HG02981 (cell line): ENCODE measurements around the gene MED13L.

ENCODE experiments used
- ATAC-seq: cut with Tn5 transposase; IDR thresholded peaks from one replicate; pipeline ENCODE4 v1.9.1; 2021; ENCODE audit warnings: mild to moderate bottlenecking, moderate library complexity; ENCODE audit not compliant: unreplicated experiment

Gene MED13L

DNA sequence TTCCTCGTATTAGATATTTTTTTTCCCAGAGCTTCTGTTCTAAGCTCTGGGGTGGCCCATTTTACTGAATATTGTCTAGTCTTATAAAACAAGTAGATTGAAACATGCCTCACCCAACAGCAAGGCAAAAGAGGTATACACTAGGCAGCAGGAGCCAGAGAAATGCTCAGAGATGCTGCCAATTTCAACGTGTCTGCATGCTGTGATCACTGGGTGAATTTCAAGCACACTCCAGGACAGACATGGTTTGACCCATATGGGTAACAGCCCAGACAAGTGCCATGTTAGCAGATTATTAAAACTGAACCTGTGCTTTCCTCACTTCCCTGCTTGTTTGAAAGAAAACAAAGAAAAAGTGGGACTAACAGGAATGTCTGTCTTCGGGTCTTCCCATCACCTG, 321.3 kb downstream of the MED13L start:
- ATAC-seq: no peak

DNA sequence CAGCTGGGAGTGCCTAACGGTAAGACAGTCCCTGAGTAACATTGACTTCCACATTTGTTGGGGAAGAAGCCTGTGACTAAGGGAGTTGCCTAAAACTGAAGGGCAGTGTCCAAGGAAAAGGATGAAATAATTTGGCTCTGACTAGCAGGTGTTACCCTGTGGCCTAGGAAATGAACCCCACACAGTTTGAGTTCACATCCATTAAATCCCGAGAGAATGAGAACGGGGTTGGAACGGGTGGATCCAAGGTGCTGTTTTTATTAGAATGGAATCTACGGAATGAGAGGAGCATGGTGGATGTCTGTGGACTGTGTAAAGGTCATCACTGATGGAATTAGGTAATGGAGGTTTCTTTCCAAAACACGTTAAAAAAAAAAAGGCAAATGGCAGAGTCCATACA, 324.0 kb downstream of the MED13L start:
- no peak for ATAC-seq

DNA sequence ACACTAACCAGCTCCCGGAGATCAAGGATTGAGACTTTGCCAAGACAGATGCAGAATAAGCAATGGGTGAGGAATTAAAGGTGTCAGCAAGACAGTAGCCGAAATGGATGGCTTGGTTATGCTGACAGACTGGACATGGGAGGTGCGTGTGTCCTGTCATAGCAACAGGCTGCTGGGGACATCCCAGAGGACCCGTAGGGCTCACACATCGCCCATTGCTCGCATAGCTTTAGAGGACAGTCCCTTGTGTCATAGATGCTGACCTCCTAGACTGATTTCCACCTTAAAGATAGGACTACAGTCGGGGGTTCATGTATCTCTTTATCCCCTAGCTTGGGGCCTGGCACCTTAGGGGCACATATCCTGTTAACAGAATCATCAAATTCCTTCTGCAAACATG, 324.5 kb downstream of the MED13L start:
- no peak for ATAC-seq

DNA sequence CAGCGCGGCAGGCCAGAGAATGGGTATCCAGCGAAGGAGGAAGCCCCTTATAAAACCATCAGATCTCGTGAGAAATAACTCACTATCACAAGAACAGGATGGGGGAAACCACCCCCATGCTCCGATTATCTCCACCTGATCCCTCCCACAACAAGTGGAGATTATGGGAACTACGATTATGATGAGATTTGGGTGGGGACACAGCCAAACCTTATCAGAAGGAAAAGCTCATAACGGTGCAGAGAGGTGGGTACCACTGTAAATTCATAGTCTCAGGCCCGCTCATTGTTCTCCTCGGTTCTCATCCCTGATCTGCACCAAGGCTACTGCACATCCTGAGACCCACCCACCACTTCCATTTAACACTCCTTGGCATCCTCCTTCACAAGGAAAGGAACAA, 326.5 kb downstream of the MED13L start:
- ATAC-seq: no peak

DNA sequence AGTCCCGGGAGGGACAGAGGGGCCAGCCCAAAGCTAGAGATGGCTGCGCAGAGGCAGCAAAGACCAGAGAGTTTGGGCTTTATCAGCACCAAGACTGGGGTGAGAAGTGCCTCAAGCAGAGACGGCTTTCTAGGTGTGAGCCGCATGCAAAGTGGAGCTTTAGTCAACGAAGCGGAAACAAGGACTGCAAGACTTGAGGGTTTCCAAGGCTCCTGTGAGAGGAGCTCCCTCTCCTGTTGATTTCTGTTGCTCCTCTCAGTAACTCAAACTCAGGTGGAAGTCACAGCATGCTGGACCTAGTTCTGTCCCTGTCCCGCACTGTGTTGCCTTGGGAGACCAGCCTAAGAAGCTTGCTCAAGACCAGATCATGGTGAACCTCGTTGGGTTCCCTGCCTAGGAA, 327.8 kb downstream of the MED13L start:
- no peak for ATAC-seq

DNA sequence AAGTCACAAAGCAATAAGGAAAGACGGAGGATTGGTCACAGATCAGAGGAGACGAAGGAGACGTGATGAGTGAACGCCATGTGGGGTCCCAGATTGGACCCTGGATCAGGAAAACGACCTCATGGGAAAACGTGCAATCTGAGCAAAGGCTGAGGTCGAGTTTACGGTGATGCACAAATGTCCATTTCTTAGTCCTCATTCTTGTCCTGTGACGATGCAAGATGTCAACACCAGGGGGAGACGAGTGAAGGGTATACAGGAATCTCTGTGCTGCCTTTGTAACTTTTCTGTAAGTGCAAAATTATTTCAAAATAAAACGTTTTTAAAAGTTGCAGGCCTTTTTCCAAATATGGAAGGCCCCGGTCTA, 329.8 kb downstream of the MED13L start:
- no peak for ATAC-seq

DNA sequence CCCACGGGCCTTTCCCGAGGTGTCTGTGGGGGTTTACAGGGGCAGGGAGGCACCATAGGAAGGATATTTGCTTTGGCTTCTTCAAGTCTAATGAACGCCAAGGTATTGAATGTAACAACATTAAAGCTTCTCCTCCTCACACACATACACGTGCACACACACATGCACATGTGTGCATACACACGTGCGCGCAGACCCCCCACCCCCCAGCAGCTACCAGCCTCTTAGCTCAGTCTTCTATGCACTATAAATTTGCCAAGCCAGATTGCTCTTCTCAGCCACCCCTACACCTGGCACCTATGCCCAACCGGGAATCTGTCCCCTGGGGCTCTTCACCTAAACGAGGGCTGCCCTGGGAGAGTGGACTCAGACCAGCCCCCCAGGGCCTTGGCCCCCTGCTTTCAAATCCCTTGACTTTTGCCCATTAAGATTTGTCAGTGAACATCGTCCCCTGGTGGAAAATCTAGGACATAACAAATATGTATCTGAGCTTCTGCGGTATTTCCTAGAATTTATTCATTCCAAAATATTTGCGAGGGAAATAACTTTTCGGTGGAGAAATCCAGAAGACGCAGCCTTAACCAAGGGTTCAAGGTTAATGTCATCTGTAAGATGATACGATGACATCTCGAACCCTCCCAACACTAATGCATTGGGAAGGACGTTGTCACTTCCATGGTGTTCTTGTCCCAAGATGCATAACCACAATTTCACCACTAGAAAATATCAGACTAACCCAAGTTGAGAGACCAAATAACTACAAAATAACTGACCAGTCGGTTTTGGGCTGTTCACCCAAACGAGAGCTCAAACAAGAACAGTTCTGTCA, 330.4 kb downstream of the MED13L start:
- ATAC-seq: no peak

DNA sequence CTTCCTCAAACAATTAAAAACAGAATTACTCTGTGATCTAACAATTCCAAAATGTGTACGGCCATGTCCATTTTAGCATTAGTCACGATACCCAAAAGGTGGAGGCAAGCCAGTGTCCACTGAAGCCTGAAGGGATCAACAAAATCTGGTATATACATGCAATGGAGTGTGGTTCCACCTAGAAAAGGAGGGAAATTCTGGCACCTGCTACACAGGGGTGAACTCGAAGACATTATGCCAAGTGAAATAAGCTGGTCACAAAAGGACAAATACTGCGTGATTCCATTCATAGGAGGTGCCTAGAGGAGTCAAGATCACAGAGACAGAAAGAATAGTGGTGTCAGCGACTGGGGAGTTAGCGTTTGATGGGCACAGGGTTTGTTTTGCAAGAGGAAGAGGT, 331.4 kb downstream of the MED13L start:
- no peak for ATAC-seq

DNA sequence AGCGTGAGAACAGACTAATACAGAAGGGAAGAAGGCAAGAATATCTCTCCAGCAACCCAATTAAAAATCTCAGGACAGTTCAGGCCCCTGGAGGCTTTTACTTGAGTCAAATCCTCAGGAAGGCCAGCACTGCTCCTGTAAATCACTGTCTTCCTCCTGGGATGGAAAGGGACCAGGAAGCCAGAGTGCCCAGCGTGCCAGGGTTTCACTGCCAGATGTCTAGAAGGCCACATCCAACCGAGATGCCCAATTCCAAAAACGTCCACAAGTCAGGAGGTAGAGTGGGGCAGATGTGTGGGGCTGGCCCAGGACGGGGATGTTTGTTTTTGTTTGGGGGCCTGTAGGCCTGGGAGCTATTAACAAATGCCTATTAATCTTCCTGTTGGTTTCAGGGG, 332.0 kb downstream of the MED13L start:
- ATAC-seq: no peak

DNA sequence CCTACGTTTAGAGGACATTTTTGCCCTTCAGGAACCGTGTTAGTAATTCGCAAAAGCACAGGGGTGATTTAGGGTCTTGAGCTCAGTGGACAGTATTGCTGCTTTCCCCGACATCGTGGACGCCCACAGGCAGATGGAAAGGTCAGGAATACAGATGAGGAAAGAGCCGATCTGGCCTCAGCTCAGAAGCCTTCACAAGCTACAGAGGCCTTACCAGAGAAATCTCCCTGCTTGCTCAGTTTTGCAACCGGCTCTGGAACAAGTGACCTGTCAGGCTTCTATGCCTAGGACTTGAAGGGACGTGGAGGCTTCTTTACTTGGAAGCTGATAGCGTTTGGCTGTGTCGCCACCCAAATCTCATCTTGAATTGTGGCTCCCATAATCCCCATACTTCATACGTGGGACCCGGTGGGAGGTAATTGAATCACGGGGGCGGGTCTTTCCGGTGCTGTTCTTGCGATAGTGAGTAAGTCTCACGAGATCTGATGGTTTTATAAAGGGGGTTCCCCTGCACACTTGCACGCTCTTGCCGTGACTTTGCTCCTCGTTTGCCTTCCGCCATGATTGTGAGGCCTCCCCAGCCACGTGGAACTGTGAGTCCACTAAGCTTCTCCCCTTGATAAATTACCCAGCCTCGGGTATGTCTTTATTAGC, 332.5 kb downstream of the MED13L start:
- no peak for ATAC-seq

DNA sequence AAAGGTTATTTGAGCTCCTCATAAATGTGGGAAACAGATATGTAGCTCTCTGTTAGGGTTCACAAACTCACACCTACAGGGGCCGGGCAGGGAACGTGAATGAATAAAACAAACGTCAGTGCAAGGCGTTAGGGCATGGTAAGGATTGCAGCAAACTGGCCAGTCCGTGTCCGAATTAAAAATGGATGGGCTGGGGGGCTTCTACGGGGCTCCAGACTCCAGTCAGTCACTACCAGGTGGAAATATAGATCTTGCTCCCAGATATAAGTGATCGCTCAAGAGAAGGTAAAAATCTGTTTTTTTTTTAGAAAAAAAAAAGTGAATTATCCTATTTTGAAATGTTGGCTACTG, 333.1 kb downstream of the MED13L start:
- no peak for ATAC-seq

DNA sequence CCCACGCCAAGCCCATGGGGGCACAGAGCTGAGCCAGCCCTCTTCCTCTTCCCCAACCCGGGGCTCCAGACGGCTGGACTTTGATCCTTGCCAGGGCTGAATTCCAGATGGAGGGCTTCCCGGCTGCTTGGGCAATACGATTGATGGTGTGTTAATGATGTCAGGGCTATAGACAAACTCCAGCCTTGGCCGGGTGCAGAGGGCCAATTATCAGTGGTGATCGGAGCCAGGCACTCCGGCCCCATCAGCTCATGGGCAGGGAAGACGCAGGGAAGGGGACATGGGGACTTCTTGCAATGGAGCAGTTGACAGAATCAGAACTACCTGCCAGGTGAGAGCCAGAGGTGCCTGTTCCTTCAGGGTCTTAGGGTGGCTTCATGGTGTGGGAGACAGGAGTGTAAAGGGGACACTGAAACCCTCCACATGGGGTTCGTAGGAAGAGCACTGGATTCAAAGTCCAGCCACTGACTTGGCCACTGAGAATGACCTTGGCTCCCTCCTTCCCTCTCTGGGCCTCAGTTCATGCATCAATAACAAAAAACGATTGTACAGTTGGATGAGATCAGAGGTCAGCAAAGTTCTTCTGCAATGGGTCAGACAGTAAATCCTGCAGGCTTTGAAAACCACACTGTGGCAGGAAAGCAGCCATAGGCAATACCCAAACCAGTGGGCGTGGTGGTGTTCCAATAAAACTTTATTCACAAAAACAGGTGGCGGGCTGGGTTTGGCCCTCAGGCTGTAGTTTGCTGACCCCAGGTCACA, 333.7 kb downstream of the MED13L start:
- ATAC-seq: no peak

DNA sequence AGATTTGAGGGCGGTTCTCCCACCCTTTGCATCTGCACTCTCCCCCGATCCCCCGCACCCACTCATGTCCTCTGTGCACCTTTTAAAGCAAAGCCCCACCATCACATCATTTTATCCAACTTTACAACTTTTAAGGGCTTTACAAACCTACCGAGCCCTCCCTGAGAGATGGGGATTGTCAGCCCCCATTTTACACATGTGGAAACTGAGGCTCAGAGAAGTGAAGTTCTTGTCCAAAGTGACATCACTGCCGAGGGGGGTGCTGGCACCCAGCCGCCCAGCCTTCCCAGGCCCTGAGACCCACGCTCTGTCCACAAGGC, 334.2 kb downstream of the MED13L start:
- no peak for ATAC-seq

DNA sequence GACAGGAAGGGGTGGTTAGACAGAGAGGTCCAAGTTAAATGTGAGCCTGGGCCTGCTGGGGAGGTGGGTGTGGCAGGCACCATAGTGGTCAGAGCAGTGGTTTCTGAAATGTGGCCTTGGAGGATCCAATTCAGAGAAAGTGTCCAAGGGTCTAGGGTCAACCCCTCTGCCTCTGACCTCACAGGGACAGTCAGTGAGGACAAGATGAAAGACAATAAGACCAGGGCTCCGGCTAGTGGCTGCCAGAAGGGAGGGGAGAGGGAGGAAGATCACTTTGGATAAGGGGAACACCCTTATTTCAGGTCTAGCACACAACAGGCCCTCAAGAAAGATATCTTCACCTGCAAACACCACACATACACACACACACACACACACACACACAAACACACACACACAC, 335.1 kb downstream of the MED13L start:
- no peak for ATAC-seq

DNA sequence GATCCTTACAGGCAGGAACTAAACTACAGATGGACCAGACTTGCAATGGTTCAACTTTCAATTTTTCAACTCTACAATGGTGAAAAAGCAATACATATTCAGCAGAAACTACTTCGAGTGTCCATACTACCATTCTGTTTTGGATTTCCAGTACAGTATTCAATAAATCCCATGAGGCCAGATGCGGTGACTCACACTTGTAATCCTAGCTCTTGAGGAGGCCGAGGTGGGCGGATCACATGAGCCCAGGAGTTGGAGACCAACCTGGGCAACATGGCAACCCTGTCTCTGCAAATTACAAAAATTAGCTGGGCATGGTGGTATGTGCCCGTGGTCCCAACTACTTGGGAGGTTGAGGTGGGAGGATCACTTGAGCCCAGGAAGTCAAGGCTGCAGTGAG, 336.1 kb downstream of the MED13L start:
- no peak for ATAC-seq

DNA sequence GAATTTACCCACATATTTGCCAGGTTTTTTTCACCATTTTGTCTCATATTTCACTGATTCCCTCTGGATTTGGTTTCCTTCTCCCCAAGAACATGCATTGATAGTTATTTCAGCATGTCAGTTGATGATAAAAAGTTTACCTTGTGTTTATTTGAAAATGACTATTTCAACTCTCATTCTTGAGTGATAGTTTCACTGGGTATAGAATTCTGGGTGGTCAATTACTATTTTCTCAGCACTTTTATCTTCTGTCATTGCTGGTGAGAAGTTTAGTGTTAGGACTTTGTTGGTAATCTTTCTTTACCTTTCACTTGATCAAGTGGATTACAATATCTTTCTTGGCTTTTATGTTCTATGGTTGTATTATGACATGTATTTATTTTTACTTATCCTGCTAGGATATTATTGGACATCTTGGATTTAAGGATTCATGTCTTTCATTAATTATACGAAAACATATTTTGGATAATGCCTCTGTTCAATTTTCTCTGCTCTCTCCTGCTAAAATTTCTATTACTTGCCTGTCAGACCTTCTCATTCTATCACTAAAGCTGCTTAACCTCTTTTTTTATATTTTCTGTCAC, 338.6 kb downstream of the MED13L start:
- no peak for ATAC-seq

DNA sequence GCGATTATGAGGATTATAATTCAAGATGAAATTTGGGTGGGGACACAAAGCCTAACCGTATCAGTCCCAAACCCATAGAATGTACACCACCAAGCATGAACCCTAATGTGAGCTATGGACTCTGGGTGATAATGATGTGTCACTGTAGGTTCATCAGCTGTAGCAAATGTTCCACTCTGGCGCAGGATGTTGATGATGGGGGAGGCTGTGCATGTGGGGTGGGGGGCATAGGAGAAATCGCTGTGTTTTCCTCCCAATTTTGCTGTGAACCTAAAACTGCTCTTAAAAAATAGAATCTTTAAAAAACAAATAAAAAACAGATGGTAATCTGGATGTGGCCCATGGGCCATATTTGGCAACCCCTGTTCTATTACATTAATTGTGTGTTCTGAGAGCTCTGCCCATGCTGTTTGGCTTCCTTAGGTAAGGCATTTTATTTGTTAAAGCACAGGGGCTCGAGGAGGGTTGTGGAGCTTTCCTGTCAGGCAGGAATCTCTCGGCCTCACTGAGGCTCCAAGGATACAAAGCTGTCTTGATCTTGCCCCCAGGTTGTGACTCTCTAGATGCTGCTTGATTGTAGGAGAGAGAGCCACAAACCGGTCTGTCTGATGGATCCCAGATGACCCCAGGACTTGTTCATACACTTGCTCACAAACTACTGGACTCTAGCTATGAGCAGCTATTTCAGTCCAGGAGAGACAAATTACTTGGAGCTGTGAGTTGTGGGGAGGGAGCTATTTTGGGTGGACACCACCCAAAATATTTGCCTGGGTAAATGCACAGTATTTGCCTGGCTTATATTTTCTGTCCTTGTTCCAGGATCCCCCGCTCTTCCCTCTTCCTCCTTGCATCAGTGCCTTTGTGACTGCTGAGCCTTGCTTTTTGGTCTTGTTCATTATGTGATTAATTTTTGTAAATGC, 340.2 kb downstream of the MED13L start:
- no peak for ATAC-seq

DNA sequence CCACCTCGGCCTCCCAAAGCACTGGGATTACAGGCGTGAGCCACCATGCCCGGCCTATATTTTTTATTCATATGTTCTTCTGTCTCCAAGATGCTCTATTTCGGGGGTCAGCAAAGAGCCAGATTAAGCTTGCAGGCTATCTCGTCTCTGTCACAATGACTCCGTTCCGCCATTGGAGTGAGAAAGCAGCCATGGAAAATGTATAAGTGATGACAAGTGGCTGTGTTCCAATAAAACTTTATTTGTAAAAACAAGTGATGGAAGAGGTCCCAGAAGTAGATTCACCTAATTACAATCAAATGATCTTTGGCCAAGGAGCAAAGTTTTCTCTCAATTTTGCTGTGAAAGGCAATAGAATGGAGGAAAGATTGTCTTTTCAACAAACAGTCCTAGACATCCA, 342.6 kb downstream of the MED13L start:
- ATAC-seq: no peak

DNA sequence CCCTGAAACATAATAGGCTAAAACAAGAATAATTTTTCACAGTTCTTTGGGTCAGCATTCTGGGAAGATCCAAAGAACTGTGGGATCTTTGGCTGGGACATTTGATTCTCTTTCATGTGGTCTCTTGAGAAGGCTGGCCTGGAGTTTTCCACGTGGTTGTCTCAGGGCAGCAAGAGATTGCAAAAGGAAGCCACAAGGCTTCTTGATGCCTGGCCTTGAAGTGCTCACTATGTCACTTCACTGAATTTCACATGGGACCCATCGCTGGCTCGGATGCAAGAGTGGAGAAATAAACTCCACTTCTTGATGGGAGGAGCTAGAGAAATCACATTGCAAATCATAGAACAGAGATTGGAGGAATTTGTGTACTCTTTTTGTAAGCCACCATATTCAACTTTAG, 343.4 kb downstream of the MED13L start:
- ATAC-seq: no peak

DNA sequence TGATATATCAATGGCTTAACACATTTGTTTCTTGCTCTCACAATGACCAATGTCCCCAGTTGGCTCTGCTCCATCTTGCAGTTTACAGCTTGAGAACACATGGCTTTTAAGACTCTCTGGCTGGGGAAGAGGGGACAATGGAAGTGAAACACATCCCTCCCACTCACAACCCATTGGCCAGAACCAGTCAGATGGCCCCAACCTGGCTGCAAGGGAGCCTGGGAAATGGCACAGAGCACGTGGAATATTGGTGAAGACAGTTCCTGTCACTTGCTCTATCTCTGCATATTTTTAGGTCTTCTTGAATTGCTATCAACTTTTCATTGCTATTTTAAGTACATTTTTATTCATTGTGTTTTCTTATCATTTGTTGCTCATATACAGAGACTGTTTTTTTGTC, 345.4 kb downstream of the MED13L start:
- ATAC-seq: no peak

DNA sequence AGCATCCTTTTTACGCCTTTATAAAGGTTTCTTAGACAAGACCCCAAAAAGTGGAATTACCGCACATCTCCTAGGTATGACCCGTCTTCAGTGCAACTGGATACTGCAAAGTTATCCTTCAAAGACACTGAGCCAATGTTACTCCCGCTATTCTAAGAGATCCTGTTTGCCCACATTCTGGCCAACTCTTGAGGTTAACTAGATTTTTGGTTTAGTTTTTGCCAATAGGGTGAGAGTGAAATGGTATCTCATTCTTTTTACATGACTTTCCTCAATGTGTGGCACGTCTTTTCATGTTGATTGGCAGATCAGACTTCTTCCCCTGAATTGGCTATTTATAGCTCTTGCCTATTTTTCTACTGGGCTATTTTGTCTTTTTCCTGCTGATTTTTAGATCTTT, 347.2 kb downstream of the MED13L start:
- no peak for ATAC-seq
